ENCODE data around the gene TMEM14A.

Gene TMEM14A

GRCh38 chr6:52736145-52736544, 65.2 kb downstream of the TMEM14A start:
- no peak for DNase-seq (ENCODE audit: low spot score)

Data from kidney tubule cell (primary cell).